MM.1S (cell line): Measurements from ENCODE around the gene CCDC88C.

ENCODE experiments used
- CTCF ChIP-seq: fragments of 300-600 bp; sonication (generic); IDR thresholded peaks from 2 replicates; pipeline ENCODE4 v1.5.1; 2016; ENCODE audit warnings: antibody characterized with exemption, low read length, mixed read lengths
- EZH2 ChIP-seq: fragments of 300-600 bp; sonication (generic); optimal IDR thresholded peaks from 2 replicates; pipeline ENCODE3; 2017; ENCODE audit warnings: low read depth, mild to moderate bottlenecking, antibody characterized with exemption, low read length, mixed read lengths

GRCh38 chr14:91293281-91293680 lies 124.3 kb downstream of the CCDC88C start:
- TF ChIP-seq CTCF (no peak), EZH2 (no peak)
